22Rv1 (cell line): ENCODE measurements around the gene SULF2.

Experiments
- H3K27ac ChIP-seq: fragments of 450-650 bp; 2 replicates; pipeline ENCODE4 v1.5.1; 2017
- CTCF ChIP-seq: fragments of 450-650 bp; IDR thresholded peaks from 2 replicates; pipeline ENCODE4 v1.5.1; 2017; ENCODE audit warnings: mild to moderate bottlenecking
- ZFX ChIP-seq: fragments of 450-650 bp; IDR thresholded peaks from 2 replicates; pipeline ENCODE4 v1.6.1; 2017; ENCODE audit warnings: antibody characterized with exemption, borderline replicate concordance

Gene SULF2

GRCh38 chr20:47677635-47678453 is 107.4 kb downstream of the SULF2 start:
- TF ChIP-seq ZFX (no peak), CTCF (peak; percentile 94)
- no peak overlapping the region for H3K27ac ChIP-seq

GRCh38 chr20:47676912-47677634 is 108.2 kb downstream of the SULF2 start:
- TF ChIP-seq ZFX (no peak), CTCF (no peak)
- H3K27ac ChIP-seq: no peak overlapping the region

GRCh38 chr20:47676219-47676721 is 109.0 kb downstream of the SULF2 start:
- H3K27ac ChIP-seq: no peak overlapping the region
- TF ChIP-seq ZFX: no peak

- TF ChIP-seq ZFX: no peak
- no peak for TF ChIP-seq CTCF
- no peak overlapping the region for H3K27ac ChIP-seq
These were observed 109.8 kb downstream of the SULF2 start for GRCh38 chr20:47675190-47676142.

GRCh38 chr20:47674686-47675085 is 110.6 kb downstream of the SULF2 start:
- no peak for TF ChIP-seq ZFX
- no peak for TF ChIP-seq CTCF
- H3K27ac ChIP-seq: no peak overlapping the region

- H3K27ac ChIP-seq: no peak overlapping the region
- TF ChIP-seq ZFX: no peak
- no peak for TF ChIP-seq CTCF
These were observed 111.1 kb downstream of the SULF2 start for GRCh38 chr20:47674145-47674544.

GRCh38 chr20:47673671-47673955 is 111.7 kb downstream of the SULF2 start:
- no peak overlapping the region for H3K27ac ChIP-seq
- TF ChIP-seq CTCF (no peak), ZFX (no peak)
